Uterus (tissue), 2 donors: ENCODE measurements around the gene TRIP4.

Source experiments
- POLR2A ChIP-seq, 2 donors: fragments of 450-650 bp; IDR thresholded peaks; one replicate each; pipeline ENCODE4 v1.6.1; 2016; ENCODE audit warnings: antibody characterized with exemption in 2 of 2, mild to moderate bottlenecking in 1 of 2, moderate library complexity in 1 of 2
- TF ChIP-seq, protein P1 (sequence below), 4 experiments: fragments of 200-600 bp in 2 of 4; fragments of 450-650 bp in 2 of 4; sonication (generic) in 2 of 4; IDR thresholded peaks; one replicate each; pipeline ENCODE4 v1.5.1; 2016 to 2019; ENCODE audit warnings: antibody characterized with exemption in 4 of 4, mild to moderate bottlenecking in 2 of 4, moderate library complexity in 1 of 4

DNA sequence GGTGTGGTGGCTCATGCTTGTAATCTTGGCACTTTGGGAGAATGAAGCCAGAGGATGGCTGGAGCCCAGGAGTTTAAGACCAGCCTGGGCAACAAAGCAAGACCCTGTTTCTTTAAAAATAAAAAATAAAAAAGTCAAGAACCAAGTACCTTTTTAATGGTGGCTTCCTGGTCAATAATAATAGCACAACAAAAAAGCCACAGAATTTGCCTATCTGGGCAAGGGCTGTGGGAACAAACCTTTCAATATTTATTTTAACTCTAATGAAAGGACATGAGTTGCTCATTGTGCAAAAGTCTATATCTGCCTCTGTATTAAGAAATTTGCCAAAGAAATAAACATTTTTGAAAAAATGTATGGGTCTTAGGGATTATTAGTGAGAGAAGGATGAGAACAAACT, 74.9 kb downstream of the TRIP4 start:
- no peak for TF ChIP-seq POLR2A (IDR thresholded peaks at IDR 0.05)
- TF ChIP-seq, protein P1, sequence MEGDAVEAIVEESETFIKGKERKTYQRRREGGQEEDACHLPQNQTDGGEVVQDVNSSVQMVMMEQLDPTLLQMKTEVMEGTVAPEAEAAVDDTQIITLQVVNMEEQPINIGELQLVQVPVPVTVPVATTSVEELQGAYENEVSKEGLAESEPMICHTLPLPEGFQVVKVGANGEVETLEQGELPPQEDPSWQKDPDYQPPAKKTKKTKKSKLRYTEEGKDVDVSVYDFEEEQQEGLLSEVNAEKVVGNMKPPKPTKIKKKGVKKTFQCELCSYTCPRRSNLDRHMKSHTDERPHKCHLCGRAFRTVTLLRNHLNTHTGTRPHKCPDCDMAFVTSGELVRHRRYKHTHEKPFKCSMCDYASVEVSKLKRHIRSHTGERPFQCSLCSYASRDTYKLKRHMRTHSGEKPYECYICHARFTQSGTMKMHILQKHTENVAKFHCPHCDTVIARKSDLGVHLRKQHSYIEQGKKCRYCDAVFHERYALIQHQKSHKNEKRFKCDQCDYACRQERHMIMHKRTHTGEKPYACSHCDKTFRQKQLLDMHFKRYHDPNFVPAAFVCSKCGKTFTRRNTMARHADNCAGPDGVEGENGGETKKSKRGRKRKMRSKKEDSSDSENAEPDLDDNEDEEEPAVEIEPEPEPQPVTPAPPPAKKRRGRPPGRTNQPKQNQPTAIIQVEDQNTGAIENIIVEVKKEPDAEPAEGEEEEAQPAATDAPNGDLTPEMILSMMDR (IDR thresholded peaks at IDR 0.05) = no peak
